Measurements from ENCODE around the gene SORL1.

The SORL1 gene

GRCh38 chr11:121576531-121576930, 124.4 kb downstream of the SORL1 start:
- H3K4me1 ChIP-seq (ENCODE audit: control insufficient read depth, insufficient read depth, low read length): no peaks in the 10 kb centered on the region
- H3K9ac ChIP-seq (ENCODE audit: low read length in 2 of 2): no peak overlapping the region
- H3K27ac ChIP-seq (ENCODE audit: low read length): no peak overlapping the region
- H3K36me3 ChIP-seq (ENCODE audit: control insufficient read depth in 2 of 2, insufficient read depth in 2 of 2, low read length in 2 of 2): peaks cover 3 to 30% of the 10 kb centered on the region in 2 donors
- H3K4me3 ChIP-seq (ENCODE audit: low read length in 2 of 2): no peak overlapping the region
- H3K27me3 ChIP-seq (ENCODE audit: control insufficient read depth in 1 of 2, insufficient read depth in 2 of 2, low read length in 2 of 2): no peaks in the 10 kb centered on the region
- no peaks in the 10 kb centered on the region for H3K9me3 ChIP-seq (ENCODE audit: control insufficient read depth in 2 of 2, low read length in 2 of 2)

- no peaks in the 10 kb centered on the region for H3K9me3 ChIP-seq (ENCODE audit: control insufficient read depth in 2 of 2, low read length in 2 of 2)
- H3K4me1 ChIP-seq (ENCODE audit: control insufficient read depth, insufficient read depth, low read length): no peaks in the 10 kb centered on the region
- no peak overlapping the region for H3K27ac ChIP-seq (ENCODE audit: low read length)
- peaks cover 3 to 27% of the 10 kb centered on the region in 2 donors for H3K36me3 ChIP-seq (ENCODE audit: control insufficient read depth in 2 of 2, insufficient read depth in 2 of 2, low read length in 2 of 2)
- no peak overlapping the region for H3K9ac ChIP-seq (ENCODE audit: low read length in 2 of 2)
- H3K27me3 ChIP-seq (ENCODE audit: control insufficient read depth in 1 of 2, insufficient read depth in 2 of 2, low read length in 2 of 2): no peaks in the 10 kb centered on the region
- no peak overlapping the region for H3K4me3 ChIP-seq (ENCODE audit: low read length in 2 of 2)
Observed at GRCh38 chr11:121577106-121577848, 125.2 kb downstream of the SORL1 start.

GRCh38 chr11:121578251-121578976, 126.3 kb downstream of the SORL1 start:
- Histone ChIP-seq H3K4me3 (ENCODE audit: low read length in 2 of 2) (no peak overlapping the region), H3K9me3 (ENCODE audit: control insufficient read depth in 2 of 2, low read length in 2 of 2) (no peaks in the 10 kb centered on the region), H3K36me3 (ENCODE audit: control insufficient read depth in 2 of 2, insufficient read depth in 2 of 2, low read length in 2 of 2) (peaks cover 3 to 24% of the 10 kb centered on the region in 2 donors), H3K27ac (ENCODE audit: low read length) (no peak overlapping the region), H3K27me3 (ENCODE audit: control insufficient read depth in 1 of 2, insufficient read depth in 2 of 2, low read length in 2 of 2) (no peaks in the 10 kb centered on the region), H3K4me1 (ENCODE audit: control insufficient read depth, insufficient read depth, low read length) (no peaks in the 10 kb centered on the region), H3K9ac (ENCODE audit: low read length in 2 of 2) (no peak overlapping the region)

GRCh38 chr11:121580154-121580553, 128.0 kb downstream of the SORL1 start:
- Histone ChIP-seq H3K27ac (ENCODE audit: low read length) (no peak overlapping the region), H3K36me3 (ENCODE audit: control insufficient read depth in 2 of 2, insufficient read depth in 2 of 2, low read length in 2 of 2) (peaks cover 0 to 22% of the 10 kb centered on the region in 2 donors), H3K9ac (ENCODE audit: low read length in 2 of 2) (no peak overlapping the region), H3K4me1 (ENCODE audit: control insufficient read depth, insufficient read depth, low read length) (no peaks in the 10 kb centered on the region), H3K4me3 (ENCODE audit: low read length in 2 of 2) (no peak overlapping the region), H3K9me3 (ENCODE audit: control insufficient read depth in 2 of 2, low read length in 2 of 2) (no peaks in the 10 kb centered on the region), H3K27me3 (ENCODE audit: control insufficient read depth in 1 of 2, insufficient read depth in 2 of 2, low read length in 2 of 2) (no peaks in the 10 kb centered on the region)

GRCh38 chr11:121581607-121582006, 129.5 kb downstream of the SORL1 start:
- no peak overlapping the region for H3K4me3 ChIP-seq (ENCODE audit: low read length in 2 of 2)
- no peak overlapping the region for H3K27ac ChIP-seq (ENCODE audit: low read length)
- no peaks in the 10 kb centered on the region for H3K27me3 ChIP-seq (ENCODE audit: control insufficient read depth in 1 of 2, insufficient read depth in 2 of 2, low read length in 2 of 2)
- H3K9ac ChIP-seq (ENCODE audit: low read length in 2 of 2): no peak overlapping the region
- H3K9me3 ChIP-seq (ENCODE audit: control insufficient read depth in 2 of 2, low read length in 2 of 2): no peaks in the 10 kb centered on the region
- peaks cover 0 to 19% of the 10 kb centered on the region in 2 donors for H3K36me3 ChIP-seq (ENCODE audit: control insufficient read depth in 2 of 2, insufficient read depth in 2 of 2, low read length in 2 of 2)
- no peaks in the 10 kb centered on the region for H3K4me1 ChIP-seq (ENCODE audit: control insufficient read depth, insufficient read depth, low read length)

GRCh38 chr11:121582296-121582695, 130.2 kb downstream of the SORL1 start:
- Histone ChIP-seq H3K9ac (ENCODE audit: low read length in 2 of 2) (no peak overlapping the region), H3K4me3 (ENCODE audit: low read length in 2 of 2) (no peak overlapping the region), H3K36me3 (ENCODE audit: control insufficient read depth in 2 of 2, insufficient read depth in 2 of 2, low read length in 2 of 2) (peaks cover 0 to 14% of the 10 kb centered on the region in 2 donors), H3K4me1 (ENCODE audit: control insufficient read depth, insufficient read depth, low read length) (no peaks in the 10 kb centered on the region), H3K9me3 (ENCODE audit: control insufficient read depth in 2 of 2, low read length in 2 of 2) (no peaks in the 10 kb centered on the region), H3K27ac (ENCODE audit: low read length) (no peak overlapping the region), H3K27me3 (ENCODE audit: control insufficient read depth in 1 of 2, insufficient read depth in 2 of 2, low read length in 2 of 2) (no peaks in the 10 kb centered on the region)

GRCh38 chr11:121583825-121584224, 131.7 kb downstream of the SORL1 start:
- Histone ChIP-seq H3K4me3 (ENCODE audit: low read length in 2 of 2) (no peak overlapping the region), H3K36me3 (ENCODE audit: control insufficient read depth in 2 of 2, insufficient read depth in 2 of 2, low read length in 2 of 2) (peaks cover 8 to 15% of the 10 kb centered on the region in 2 donors), H3K4me1 (ENCODE audit: control insufficient read depth, insufficient read depth, low read length) (no peaks in the 10 kb centered on the region), H3K9ac (ENCODE audit: low read length in 2 of 2) (no peak overlapping the region), H3K27me3 (ENCODE audit: control insufficient read depth in 1 of 2, insufficient read depth in 2 of 2, low read length in 2 of 2) (no peaks in the 10 kb centered on the region), H3K27ac (ENCODE audit: low read length) (no peak overlapping the region), H3K9me3 (ENCODE audit: control insufficient read depth in 2 of 2, low read length in 2 of 2) (no peaks in the 10 kb centered on the region)

- Histone ChIP-seq H3K27ac (ENCODE audit: low read length) (no peak overlapping the region), H3K9me3 (ENCODE audit: control insufficient read depth in 2 of 2, low read length in 2 of 2) (no peaks in the 10 kb centered on the region), H3K4me1 (ENCODE audit: control insufficient read depth, insufficient read depth, low read length) (no peaks in the 10 kb centered on the region), H3K27me3 (ENCODE audit: control insufficient read depth in 1 of 2, insufficient read depth in 2 of 2, low read length in 2 of 2) (no peaks in the 10 kb centered on the region), H3K9ac (ENCODE audit: low read length in 2 of 2) (no peak overlapping the region), H3K4me3 (ENCODE audit: low read length in 2 of 2) (no peak overlapping the region), H3K36me3 (ENCODE audit: control insufficient read depth in 2 of 2, insufficient read depth in 2 of 2, low read length in 2 of 2) (peaks cover 16 to 22% of the 10 kb centered on the region in 2 donors)
Observed at GRCh38 chr11:121586750-121587149, 134.6 kb downstream of the SORL1 start.

GRCh38 chr11:121587182-121587581, 135.1 kb downstream of the SORL1 start:
- no peak overlapping the region for H3K9ac ChIP-seq (ENCODE audit: low read length in 2 of 2)
- H3K4me1 ChIP-seq (ENCODE audit: control insufficient read depth, insufficient read depth, low read length): no peaks in the 10 kb centered on the region
- peaks cover 19 to 22% of the 10 kb centered on the region in 2 donors for H3K36me3 ChIP-seq (ENCODE audit: control insufficient read depth in 2 of 2, insufficient read depth in 2 of 2, low read length in 2 of 2)
- no peak overlapping the region for H3K27ac ChIP-seq (ENCODE audit: low read length)
- no peaks in the 10 kb centered on the region for H3K9me3 ChIP-seq (ENCODE audit: control insufficient read depth in 2 of 2, low read length in 2 of 2)
- H3K27me3 ChIP-seq (ENCODE audit: control insufficient read depth in 1 of 2, insufficient read depth in 2 of 2, low read length in 2 of 2): no peaks in the 10 kb centered on the region
- no peak overlapping the region for H3K4me3 ChIP-seq (ENCODE audit: low read length in 2 of 2)

- no peaks in the 10 kb centered on the region for H3K9me3 ChIP-seq (ENCODE audit: control insufficient read depth in 2 of 2, low read length in 2 of 2)
- H3K4me1 ChIP-seq (ENCODE audit: control insufficient read depth, insufficient read depth, low read length): no peaks in the 10 kb centered on the region
- H3K27ac ChIP-seq (ENCODE audit: low read length): no peak overlapping the region
- no peaks in the 10 kb centered on the region for H3K27me3 ChIP-seq (ENCODE audit: control insufficient read depth in 1 of 2, insufficient read depth in 2 of 2, low read length in 2 of 2)
- H3K36me3 ChIP-seq (ENCODE audit: control insufficient read depth in 2 of 2, insufficient read depth in 2 of 2, low read length in 2 of 2): peaks cover 19 to 24% of the 10 kb centered on the region in 2 donors
- H3K4me3 ChIP-seq (ENCODE audit: low read length in 2 of 2): no peak overlapping the region
- H3K9ac ChIP-seq (ENCODE audit: low read length in 2 of 2): no peak overlapping the region
Observed at GRCh38 chr11:121588747-121589146, 136.6 kb downstream of the SORL1 start.
